BE2C (cell line): ENCODE results near the gene SAT1.

Source experiments
- DNase-seq: peaks from one replicate; pipeline ENCODE4 v3.0.0-alpha.2; 2020
- H3K27me3 ChIP-seq: fragments of 250-450 bp; sonication (Bioruptor Pico); 2 replicates; pipeline ENCODE4 v1.5.1; 2020; ENCODE audit warnings: mild to moderate bottlenecking
- H3K36me3 ChIP-seq: fragments of 250-450 bp; sonication (Bioruptor Pico); 2 replicates; pipeline ENCODE4 v1.5.1; 2020; ENCODE audit warnings: mild to moderate bottlenecking
- H3K4me1 ChIP-seq: fragments of 250-450 bp; sonication (Bioruptor Pico); 2 replicates; pipeline ENCODE4 v1.5.1; 2020
- H3K4me3 ChIP-seq: 2 replicates; pipeline ENCODE4 v1.5.1; 2011; ENCODE audit warnings: low read depth, low read length
- H3K9me3 ChIP-seq: fragments of 250-450 bp; sonication (Bioruptor Pico); 2 replicates; pipeline ENCODE4 v1.5.1; 2020
- TF ChIP-seq, protein P1 (sequence below): IDR thresholded peaks from 2 replicates; pipeline ENCODE4 v1.5.1; 2012; ENCODE audit warnings: mild to moderate bottlenecking, low read depth, low read length

The SAT1 gene

DNA sequence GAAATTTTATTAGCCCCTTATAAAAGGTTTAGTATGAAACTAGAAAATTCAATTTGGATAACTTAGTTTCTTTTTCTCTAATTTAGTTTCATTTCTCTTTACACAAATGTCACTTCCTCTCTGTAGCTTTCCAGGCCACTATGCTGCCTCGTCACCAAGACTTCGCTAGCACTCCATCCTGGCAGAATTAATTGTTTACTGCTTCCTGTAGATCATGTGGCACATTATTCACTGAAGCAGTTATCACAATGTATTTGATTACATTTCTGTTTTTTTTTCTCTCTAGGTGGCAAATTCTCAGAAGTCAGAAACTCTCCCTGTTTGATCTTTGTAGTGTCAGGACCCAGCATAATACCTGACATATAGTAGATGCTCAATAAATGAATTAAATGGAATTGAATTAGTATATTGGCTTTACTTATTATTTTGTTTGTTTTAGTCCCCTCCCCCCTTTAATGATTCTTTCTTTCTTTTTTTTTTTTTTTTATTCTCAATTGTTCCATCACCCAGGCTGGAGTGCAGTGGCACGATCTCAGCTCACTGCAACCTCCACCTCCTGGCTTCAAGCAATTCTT is 9.3 kb upstream of the SAT1 start:
- no peak overlapping the region for H3K4me3 ChIP-seq
- no peak for DNase-seq
- TF ChIP-seq, protein P1, sequence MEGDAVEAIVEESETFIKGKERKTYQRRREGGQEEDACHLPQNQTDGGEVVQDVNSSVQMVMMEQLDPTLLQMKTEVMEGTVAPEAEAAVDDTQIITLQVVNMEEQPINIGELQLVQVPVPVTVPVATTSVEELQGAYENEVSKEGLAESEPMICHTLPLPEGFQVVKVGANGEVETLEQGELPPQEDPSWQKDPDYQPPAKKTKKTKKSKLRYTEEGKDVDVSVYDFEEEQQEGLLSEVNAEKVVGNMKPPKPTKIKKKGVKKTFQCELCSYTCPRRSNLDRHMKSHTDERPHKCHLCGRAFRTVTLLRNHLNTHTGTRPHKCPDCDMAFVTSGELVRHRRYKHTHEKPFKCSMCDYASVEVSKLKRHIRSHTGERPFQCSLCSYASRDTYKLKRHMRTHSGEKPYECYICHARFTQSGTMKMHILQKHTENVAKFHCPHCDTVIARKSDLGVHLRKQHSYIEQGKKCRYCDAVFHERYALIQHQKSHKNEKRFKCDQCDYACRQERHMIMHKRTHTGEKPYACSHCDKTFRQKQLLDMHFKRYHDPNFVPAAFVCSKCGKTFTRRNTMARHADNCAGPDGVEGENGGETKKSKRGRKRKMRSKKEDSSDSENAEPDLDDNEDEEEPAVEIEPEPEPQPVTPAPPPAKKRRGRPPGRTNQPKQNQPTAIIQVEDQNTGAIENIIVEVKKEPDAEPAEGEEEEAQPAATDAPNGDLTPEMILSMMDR: no peak
- H3K36me3 ChIP-seq: no peaks in the 10 kb centered on the region
- no peaks in the 10 kb centered on the region for H3K9me3 ChIP-seq
- H3K27me3 ChIP-seq: no peaks in the 10 kb centered on the region
- H3K4me1 ChIP-seq: no peaks in the 10 kb centered on the region

DNA sequence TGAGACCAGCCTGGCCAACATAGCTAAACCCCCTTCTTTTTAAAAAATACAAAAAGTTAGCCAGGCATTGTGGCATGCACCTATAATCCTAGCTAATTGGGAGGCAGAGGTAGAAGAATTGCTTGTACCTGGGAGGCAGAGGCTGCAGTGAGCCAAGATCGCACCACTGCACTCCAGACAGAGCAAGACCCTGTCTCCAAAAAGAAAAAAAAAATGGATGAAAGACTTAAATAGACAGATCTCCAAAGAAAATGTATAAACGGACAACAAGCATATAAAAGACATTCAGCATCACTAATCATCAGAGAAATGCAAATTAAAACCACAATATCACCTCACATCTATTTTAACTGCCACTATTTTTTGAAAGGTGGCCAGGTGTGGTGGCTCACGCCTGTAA is 6.6 kb upstream of the SAT1 start:
- no peaks in the 10 kb centered on the region for H3K36me3 ChIP-seq
- no peaks in the 10 kb centered on the region for H3K4me1 ChIP-seq
- DNase-seq: no peak
- no peaks in the 10 kb centered on the region for H3K27me3 ChIP-seq
- TF ChIP-seq, protein P1: no peak
- H3K4me3 ChIP-seq: no peak overlapping the region
- H3K9me3 ChIP-seq: no peaks in the 10 kb centered on the region

DNA sequence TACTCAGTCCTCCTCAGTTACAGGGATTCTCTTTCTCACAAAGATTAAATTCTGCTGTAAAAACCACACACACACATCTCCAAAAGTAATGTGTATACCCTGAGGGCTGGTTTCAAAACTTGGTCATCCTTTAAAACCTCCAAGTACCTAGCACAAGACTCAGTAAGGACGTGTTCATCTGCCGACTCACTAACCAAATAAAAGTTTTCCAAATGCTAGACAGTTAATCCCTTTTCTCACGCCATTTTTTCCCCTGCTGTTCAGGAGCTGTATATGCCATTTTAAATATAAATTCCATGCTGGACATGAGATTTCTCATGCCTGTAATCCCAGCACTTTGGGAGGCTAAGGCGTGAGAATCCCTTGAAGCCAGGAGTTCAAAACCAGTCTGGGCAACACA is 3.9 kb upstream of the SAT1 start:
- H3K36me3 ChIP-seq: no peaks in the 10 kb centered on the region
- no peaks in the 10 kb centered on the region for H3K4me1 ChIP-seq
- no peak overlapping the region for H3K4me3 ChIP-seq
- TF ChIP-seq, protein P1: no peak
- DNase-seq: no peak
- H3K9me3 ChIP-seq: no peaks in the 10 kb centered on the region
- H3K27me3 ChIP-seq: no peaks in the 10 kb centered on the region

DNA sequence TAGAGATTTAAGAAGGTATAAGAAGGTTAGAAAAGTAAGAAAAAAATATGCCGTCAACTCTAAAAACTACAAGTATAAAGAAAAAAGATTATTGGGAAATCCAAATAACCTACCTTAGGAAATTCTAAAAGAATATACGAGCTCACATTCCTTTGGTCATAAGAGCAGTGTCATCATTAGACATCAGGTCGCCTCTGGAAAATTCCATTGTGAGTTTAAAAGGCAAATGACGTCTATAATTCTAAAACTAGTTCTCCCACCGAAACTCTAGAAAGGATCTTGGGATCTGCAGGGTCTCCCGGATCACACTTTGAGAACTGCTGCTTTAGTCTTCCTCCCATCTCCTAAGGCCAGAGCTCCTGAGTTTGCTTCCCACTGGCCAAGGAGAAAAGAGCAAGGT is 518 bp upstream of the SAT1 start:
- TF ChIP-seq, protein P1: no peak
- DNase-seq: no peak
- Histone ChIP-seq H3K4me3 (peak overlapping the region; percentile 50), H3K27me3 (no peaks in the 10 kb centered on the region), H3K36me3 (no peaks in the 10 kb centered on the region), H3K9me3 (no peaks in the 10 kb centered on the region), H3K4me1 (no peaks in the 10 kb centered on the region)

DNA sequence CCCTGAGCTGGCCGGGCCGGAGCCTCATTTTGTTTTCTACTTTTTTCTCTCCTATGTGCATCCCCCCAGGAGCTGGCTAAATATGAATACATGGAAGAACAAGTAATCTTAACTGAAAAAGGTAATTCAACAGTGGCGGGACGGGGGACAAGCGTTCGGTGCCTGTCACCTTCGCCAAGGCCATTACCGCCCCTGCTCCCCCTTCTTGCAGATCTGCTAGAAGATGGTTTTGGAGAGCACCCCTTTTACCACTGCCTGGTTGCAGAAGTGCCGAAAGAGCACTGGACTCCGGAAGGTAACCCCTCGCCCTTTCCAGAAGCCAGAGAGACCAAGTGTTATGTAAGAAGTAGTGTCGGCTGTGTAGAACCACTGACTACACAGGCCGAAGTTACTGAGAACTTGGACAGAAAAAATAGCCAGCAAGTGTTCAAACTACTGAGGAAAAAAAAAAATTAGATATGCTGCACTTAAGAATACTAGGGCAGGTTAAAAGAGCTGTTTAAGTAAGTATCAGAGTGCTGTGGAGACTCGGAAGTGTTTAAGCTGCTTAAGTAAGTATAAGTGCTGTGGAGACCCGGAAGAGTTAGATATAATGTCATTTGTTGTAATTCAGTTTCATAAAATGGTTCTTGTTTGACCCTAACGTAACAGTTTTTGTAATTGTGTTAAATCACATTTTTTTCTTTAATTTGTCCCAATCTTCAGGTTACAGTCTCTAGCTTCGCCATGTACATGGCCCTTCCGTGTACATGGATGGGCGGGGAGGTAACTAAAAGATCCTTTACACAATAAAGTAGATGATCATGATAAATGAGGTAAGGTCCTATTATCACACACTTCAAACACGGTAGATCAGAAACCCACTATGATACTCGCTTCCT is 856 bp downstream of the SAT1 start:
- DNase-seq: no peak
- H3K27me3 ChIP-seq: no peaks in the 10 kb centered on the region
- H3K4me3 ChIP-seq: peak overlapping the region; percentile 81
- TF ChIP-seq, protein P1: no peak
- no peaks in the 10 kb centered on the region for H3K36me3 ChIP-seq
- H3K4me1 ChIP-seq: no peaks in the 10 kb centered on the region
- H3K9me3 ChIP-seq: no peaks in the 10 kb centered on the region
